SH-SY5Y (cell line): ENCODE measurements around the gene BLVRB.

Source experiments
- GATA2 ChIP-seq: IDR thresholded peaks from 2 replicates; pipeline ENCODE4 v1.6.1; 2011; ENCODE audit warnings: mild to moderate bottlenecking, low read depth, low read length
- GATA3 ChIP-seq: IDR thresholded peaks from 2 replicates; pipeline ENCODE4 v1.6.1; 2011; ENCODE audit warnings: low read depth, mild to moderate bottlenecking, low read length, moderate library complexity

DNA sequence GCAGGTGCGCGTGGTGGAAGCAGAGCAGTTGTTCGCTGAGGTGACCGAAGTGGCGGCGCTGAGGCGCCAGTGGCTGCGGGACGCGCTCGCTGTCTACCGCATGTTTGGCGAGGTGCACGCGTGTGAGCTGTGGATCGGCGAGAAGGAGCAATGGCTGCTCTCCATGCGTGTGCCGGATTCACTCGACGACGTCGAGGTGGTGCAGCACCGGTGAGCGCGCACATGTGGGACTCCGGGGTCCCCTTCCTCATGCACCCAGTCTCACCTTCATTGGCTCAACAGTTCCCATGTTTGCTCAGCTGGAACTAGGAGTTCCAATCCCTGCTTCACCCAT is 47.8 kb upstream of the BLVRB start:
- TF ChIP-seq GATA2 = no peak
- no peak for TF ChIP-seq GATA3
